ENCODE results near the gene JADE1. TPM values are rescaled to one million over a fixed set of nuclear protein-coding genes. Genes with fewer than 3 reads are reported as not detected.

The JADE1 gene
- polyA plus RNA-seq, 1 experiment, result 23.2 TPM

DNA sequence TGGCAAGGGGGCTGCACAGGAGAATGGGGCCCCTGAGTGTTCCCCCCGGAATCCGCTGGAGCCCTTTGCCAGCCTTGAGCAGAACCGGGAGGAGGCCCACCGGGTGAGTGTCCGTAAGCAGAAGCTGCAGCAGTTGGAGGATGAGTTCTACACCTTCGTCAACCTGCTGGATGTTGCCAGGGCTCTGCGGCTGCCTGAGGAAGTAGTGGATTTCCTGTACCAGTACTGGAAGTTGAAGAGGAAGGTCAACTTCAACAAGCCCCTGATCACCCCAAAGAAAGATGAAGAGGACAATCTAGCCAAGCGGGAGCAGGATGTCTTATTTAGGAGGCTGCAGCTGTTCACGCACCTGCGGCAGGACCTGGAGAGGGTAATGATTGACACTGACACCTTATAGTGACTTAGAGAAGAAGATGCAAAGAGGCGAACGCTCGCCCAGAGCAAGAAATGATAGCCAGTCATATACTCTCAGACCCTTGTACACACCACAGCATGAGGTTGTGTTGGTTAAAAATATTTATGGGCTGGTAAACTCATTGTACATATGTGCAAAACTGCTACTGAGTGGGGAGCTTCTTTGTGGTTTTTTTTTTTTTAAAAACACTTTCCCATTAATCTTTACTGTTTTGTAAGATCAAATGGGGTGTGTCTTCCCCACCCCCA, 52.5 kb downstream of the JADE1 start:
- Histone ChIP-seq H3K9me3 (ENCODE audit: control insufficient read depth, insufficient read depth, low read length) (no peaks in the 10 kb centered on the region), H3K27ac (ENCODE audit: low read depth, low read length) (no peak overlapping the region), H3K4me3 (ENCODE audit: low read depth, low read length) (no peak overlapping the region), H3K27me3 (ENCODE audit: control insufficient read depth, insufficient read depth, low read length) (no peaks in the 10 kb centered on the region)
- CTCF ChIA-PET, result interaction anchor here (0.8 to 3.1 kb wide), 9 partner anchors 11 to 670 kb away, joined by 3 to 38 read pairs (median 11); no protein-coding TSS in a partner anchor
- DNase-seq (ENCODE audit: low read depth, low spot score), result no peak
- TF ChIP-seq CTCF (IDR thresholded peaks at IDR 0.05; ENCODE audit: low read depth, low read length), result no peak
- POLR2A ChIA-PET, result interaction anchor here (0.7 kb wide), 1 partner anchor 50 kb away, joined by 3 read pairs; no protein-coding TSS in a partner anchor

- no peaks in the 10 kb centered on the region for H3K27me3 ChIP-seq (ENCODE audit: control insufficient read depth, insufficient read depth, low read length)
- no peaks in the 10 kb centered on the region for H3K9me3 ChIP-seq (ENCODE audit: control insufficient read depth, insufficient read depth, low read length)
- no peak for TF ChIP-seq CTCF (IDR thresholded peaks at IDR 0.05; ENCODE audit: low read depth, low read length)
- ChIA-PET CTCF (interaction anchor here (0.5 to 3.1 kb wide), 42 partner anchors 8 to 889 kb away, joined by 3 to 38 read pairs (median 5); partner anchors contain the start of gene SCLT1), POLR2A (interaction anchor here (0.6 to 0.7 kb wide), 2 partner anchors 50 to 51 kb away, joined by 3 read pairs; no protein-coding TSS in a partner anchor)
- peak overlapping the region; percentile 41 for H3K27ac ChIP-seq (ENCODE audit: low read depth, low read length)
- DNase-seq (ENCODE audit: low read depth, low spot score), result no peak
- no peak overlapping the region for H3K4me3 ChIP-seq (ENCODE audit: low read depth, low read length)
Observed at GRCh38 chr4:128862608-128863311, 53.3 kb downstream of the JADE1 start.

DNA sequence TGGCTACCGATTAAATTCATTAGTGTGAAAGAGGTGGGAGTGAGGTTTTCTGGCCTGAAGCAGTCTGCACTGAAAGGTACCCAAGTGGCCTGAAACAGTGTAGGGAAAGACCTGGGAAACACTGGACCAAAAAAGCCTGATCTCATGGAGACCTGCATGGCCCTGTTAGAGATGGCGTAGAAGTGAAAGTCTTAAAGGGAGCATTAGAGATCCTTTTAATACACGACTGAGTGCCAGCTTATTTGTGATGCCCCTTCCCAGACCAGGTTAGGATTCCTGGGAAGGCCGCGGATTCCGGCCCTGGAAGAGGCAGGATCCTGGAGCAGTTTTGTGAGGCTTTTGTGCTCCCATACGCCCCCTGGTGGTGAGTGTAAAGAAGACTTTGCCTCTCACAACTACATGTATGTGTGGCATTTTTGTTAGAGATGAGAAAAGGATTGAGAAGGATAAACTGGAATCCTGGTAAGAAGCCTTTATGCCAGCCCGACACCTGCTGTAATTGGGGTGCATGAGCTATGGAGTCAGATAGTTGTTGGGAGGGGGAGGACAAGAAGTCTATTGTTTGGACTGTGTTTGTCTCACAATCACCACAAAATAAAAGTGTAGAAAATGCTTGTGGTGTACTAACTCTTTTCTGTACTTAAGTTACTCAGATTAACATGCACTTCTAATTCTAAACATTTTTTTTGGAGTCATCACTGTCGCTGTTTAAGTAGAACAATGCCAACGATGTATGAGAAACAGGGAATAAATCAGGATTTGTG, 54.0 kb downstream of the JADE1 start:
- peak; percentile 60 for DNase-seq (ENCODE audit: low read depth, low spot score)
- POLR2A ChIA-PET, result interaction anchor here (0.5 to 0.6 kb wide), 2 partner anchors 49 to 52 kb away, joined by 3 read pairs; no protein-coding TSS in a partner anchor
- CTCF ChIA-PET, result interaction anchor here (0.5 to 3.1 kb wide), 48 partner anchors 9 to 685 kb away, joined by 3 to 38 read pairs (median 4); partner anchors contain the start of gene SCLT1

DNA sequence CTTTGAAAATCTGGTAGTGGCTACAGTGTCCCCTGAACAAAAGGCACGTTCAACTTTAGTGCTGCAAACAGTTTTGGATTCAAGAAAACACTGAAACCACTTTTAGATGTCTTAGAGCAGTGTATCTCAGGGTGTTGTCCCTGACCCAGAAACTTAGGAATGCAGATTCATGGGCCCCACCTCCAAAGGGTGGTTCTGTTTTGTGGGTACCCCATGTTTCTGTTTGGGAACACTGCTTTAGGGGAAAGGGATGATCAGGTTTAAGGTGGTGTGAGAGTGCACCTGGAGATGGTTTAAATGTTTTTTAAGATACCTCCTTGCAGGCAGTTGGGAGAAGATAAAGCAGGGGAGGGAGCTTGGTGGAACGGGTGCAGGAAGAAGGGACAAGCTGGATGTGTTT, 55.6 kb downstream of the JADE1 start:
- DNase-seq (ENCODE audit: low read depth, low spot score), result no peak
- H3K9me3 ChIP-seq (ENCODE audit: control insufficient read depth, insufficient read depth, low read length), result no peaks in the 10 kb centered on the region
- H3K27ac ChIP-seq (ENCODE audit: low read depth, low read length), result no peak overlapping the region
- CTCF ChIA-PET, result interaction anchor here (1.1 kb wide), 1 partner anchor 411 kb away, joined by 3 read pairs; no protein-coding TSS in a partner anchor
- H3K4me3 ChIP-seq (ENCODE audit: low read depth, low read length), result no peak overlapping the region
- POLR2A ChIA-PET, result interaction anchor here (0.5 kb wide), 1 partner anchor 30 kb away, joined by 3 read pairs; no protein-coding TSS in a partner anchor
- no peaks in the 10 kb centered on the region for H3K27me3 ChIP-seq (ENCODE audit: control insufficient read depth, insufficient read depth, low read length)
- no peak for TF ChIP-seq CTCF (IDR thresholded peaks at IDR 0.05; ENCODE audit: low read depth, low read length)

More for the DNA sequence above, 54.0 kb downstream of the JADE1 start:
- Histone ChIP-seq H3K4me3 (ENCODE audit: low read depth, low read length) (no peak overlapping the region), H3K27ac (ENCODE audit: low read depth, low read length) (peak overlapping the region; percentile 41), H3K27me3 (ENCODE audit: control insufficient read depth, insufficient read depth, low read length) (no peaks in the 10 kb centered on the region), H3K9me3 (ENCODE audit: control insufficient read depth, insufficient read depth, low read length) (no peaks in the 10 kb centered on the region)
- TF ChIP-seq CTCF (IDR thresholded peaks at IDR 0.05; ENCODE audit: low read depth, low read length), result peak; percentile 90
